Measurements from ENCODE around the gene GABRG3. TPM values are rescaled to one million over a fixed set of nuclear protein-coding genes. Genes with fewer than 3 reads are reported as not detected.

The GABRG3 gene
- total RNA-seq, 1 donor, result not detected

- DNase-seq (ENCODE audit: low read depth in 2 of 3, low spot score in 2 of 3), result no peak
Measured at GRCh38 chr15:27483124-27483523, 512.1 kb downstream of the GABRG3 start.

- DNase-seq (ENCODE audit: low read depth in 2 of 3, low spot score in 2 of 3), result no peak
Measured at GRCh38 chr15:27485265-27485664, 514.3 kb downstream of the GABRG3 start.

- no peak for DNase-seq (ENCODE audit: low read depth in 2 of 3, low spot score in 2 of 3)
Measured at GRCh38 chr15:27486051-27486450, 515.1 kb downstream of the GABRG3 start.

GRCh38 chr15:27486683-27487647, 516.0 kb downstream of the GABRG3 start:
- no peak for DNase-seq (ENCODE audit: low read depth in 2 of 3, low spot score in 2 of 3)

GRCh38 chr15:27487846-27488245, 516.9 kb downstream of the GABRG3 start:
- no peak for DNase-seq (ENCODE audit: low read depth in 2 of 3, low spot score in 2 of 3)

- DNase-seq (ENCODE audit: low read depth in 2 of 3, low spot score in 2 of 3), result no peak
Measured at GRCh38 chr15:27490867-27491595, 520.0 kb downstream of the GABRG3 start.

GRCh38 chr15:27491666-27492621, 521.0 kb downstream of the GABRG3 start:
- no peak for DNase-seq (ENCODE audit: low read depth in 2 of 3, low spot score in 2 of 3)

GRCh38 chr15:27495963-27496459, 525.0 kb downstream of the GABRG3 start:
- DNase-seq (ENCODE audit: low read depth in 2 of 3, low spot score in 2 of 3), result no peak

GRCh38 chr15:27498700-27499099, 527.7 kb downstream of the GABRG3 start:
- no peak for DNase-seq (ENCODE audit: low read depth in 2 of 3, low spot score in 2 of 3)

GRCh38 chr15:27499191-27499590, 528.2 kb downstream of the GABRG3 start:
- no peak for DNase-seq (ENCODE audit: low read depth in 2 of 3, low spot score in 2 of 3)

GRCh38 chr15:27499719-27500118, 528.7 kb downstream of the GABRG3 start:
- DNase-seq (ENCODE audit: low read depth in 2 of 3, low spot score in 2 of 3), result no peak

GRCh38 chr15:27500206-27500605, 529.2 kb downstream of the GABRG3 start:
- DNase-seq (ENCODE audit: low read depth in 2 of 3, low spot score in 2 of 3), result no peak

- DNase-seq (ENCODE audit: low read depth in 2 of 3, low spot score in 2 of 3), result no peak
Measured at GRCh38 chr15:27506752-27507151, 535.8 kb downstream of the GABRG3 start.

GRCh38 chr15:27509014-27509413, 538.0 kb downstream of the GABRG3 start:
- no peak for DNase-seq (ENCODE audit: low read depth in 2 of 3, low spot score in 2 of 3)

- no peak for DNase-seq (ENCODE audit: low read depth in 2 of 3, low spot score in 2 of 3)
Measured at GRCh38 chr15:27512281-27513001, 541.5 kb downstream of the GABRG3 start.

GRCh38 chr15:27514526-27514925, 543.5 kb downstream of the GABRG3 start:
- no peak for DNase-seq (ENCODE audit: low read depth in 2 of 3, low spot score in 2 of 3)

GRCh38 chr15:27527490-27528067, 556.6 kb downstream of the GABRG3 start:
- DNase-seq (ENCODE audit: low read depth in 2 of 3, low spot score in 2 of 3), result no peak

- DNase-seq (ENCODE audit: low read depth in 2 of 3, low spot score in 2 of 3), result no peak
Measured at GRCh38 chr15:27529399-27529798, 558.4 kb downstream of the GABRG3 start.

GRCh38 chr15:27530994-27531393, 560.0 kb downstream of the GABRG3 start:
- DNase-seq (ENCODE audit: low read depth in 2 of 3, low spot score in 2 of 3), result no peak

Measured in hematopoietic multipotent progenitor cell (in vitro differentiated cells).